Fibroblast of skin of left biceps (primary cell): ENCODE results near the gene WDR83.
"Not testable (repeated sequence)": the region's sequence is repeated elsewhere in the genome, so short reads cannot be mapped to it uniquely, and the experiment has no call there.

Experiments
- DNase-seq, 2 experiments: peaks; one replicate each; pipeline ENCODE4 v3.0.0-alpha.2; 2013; ENCODE audit warnings: low read depth in 2 of 2

WDR83 gene

GRCh38 chr19:12666265-12667048 lies at the start of gene WDR83, which contains the start of gene MAN2B1:
TSS of gene WDR83 (plus strand) at chr19:12666807. CDS start at chr19:12669791, 2,984 bp downstream.
TSS of gene MAN2B1 (minus strand) at chr19:12666742. CDS start at chr19:12666701, 41 bp downstream.
- no peak for DNase-seq

GRCh38 chr19:12617646-12618045 lies 49.0 kb upstream of the WDR83 start:
- no peak for DNase-seq

GRCh38 chr19:12621253-12622024 lies 45.2 kb upstream of the WDR83 start:
- DNase-seq, result not testable (repeated sequence)

GRCh38 chr19:12623361-12624031 lies 43.1 kb upstream of the WDR83 start:
- no peak for DNase-seq

GRCh38 chr19:12626958-12627357 lies 39.6 kb upstream of the WDR83 start:
- DNase-seq, result no peak

GRCh38 chr19:12628040-12629022 lies 38.3 kb upstream of the WDR83 start:
- DNase-seq, result no peak

GRCh38 chr19:12629215-12629614 lies 37.4 kb upstream of the WDR83 start:
- DNase-seq, result no peak

GRCh38 chr19:12636631-12637030 lies 30.0 kb upstream of the WDR83 start:
- no peak for DNase-seq

GRCh38 chr19:12638611-12639182 lies 27.9 kb upstream of the WDR83 start:
- DNase-seq, result no peak

GRCh38 chr19:12639901-12640613 lies 26.6 kb upstream of the WDR83 start:
- peak; percentile 20 to 24 for DNase-seq

- DNase-seq, result no peak
Measured at GRCh38 chr19:12641456-12641855, 25.2 kb upstream of the WDR83 start.

- DNase-seq, result no peak
Measured at GRCh38 chr19:12642506-12642905, 24.1 kb upstream of the WDR83 start.

- not testable (repeated sequence) for DNase-seq
Measured at GRCh38 chr19:12643716-12644115, 22.9 kb upstream of the WDR83 start.

- DNase-seq, result no peak
Measured at GRCh38 chr19:12646551-12646950, 20.1 kb upstream of the WDR83 start.

- no peak for DNase-seq
Measured at GRCh38 chr19:12647047-12647446, 19.6 kb upstream of the WDR83 start.

GRCh38 chr19:12647490-12648071 lies 19.0 kb upstream of the WDR83 start:
- DNase-seq, result no peak

- no peak for DNase-seq
Measured at GRCh38 chr19:12648088-12648487, 18.5 kb upstream of the WDR83 start.

- no peak for DNase-seq
Measured at GRCh38 chr19:12649941-12650340, 16.7 kb upstream of the WDR83 start.

- DNase-seq, result no peak
Measured at GRCh38 chr19:12652219-12652618, 14.4 kb upstream of the WDR83 start.

- DNase-seq, result no peak
Measured at GRCh38 chr19:12655546-12655945, 11.1 kb upstream of the WDR83 start.
